Measurements from ENCODE around the gene MYO5A. TPM values are rescaled to one million over a fixed set of nuclear protein-coding genes. Genes with fewer than 3 reads are reported as not detected.

MYO5A gene
- total and polyA plus RNA-seq, 8 donors: 2.4 to 11.9 (median 8.1) TPM

- Histone ChIP-seq H3K4me1 (no peaks in the 10 kb centered on the region), H3K27ac (no peak overlapping the region), H3K4me3 (no peak overlapping the region), H3K27me3 (no peaks in the 10 kb centered on the region), H3K9me3 (no peaks in the 10 kb centered on the region), H3K36me3 (no peaks in the 10 kb centered on the region)
- FAIRE-seq: no peak
- TF ChIP-seq, protein P1, sequence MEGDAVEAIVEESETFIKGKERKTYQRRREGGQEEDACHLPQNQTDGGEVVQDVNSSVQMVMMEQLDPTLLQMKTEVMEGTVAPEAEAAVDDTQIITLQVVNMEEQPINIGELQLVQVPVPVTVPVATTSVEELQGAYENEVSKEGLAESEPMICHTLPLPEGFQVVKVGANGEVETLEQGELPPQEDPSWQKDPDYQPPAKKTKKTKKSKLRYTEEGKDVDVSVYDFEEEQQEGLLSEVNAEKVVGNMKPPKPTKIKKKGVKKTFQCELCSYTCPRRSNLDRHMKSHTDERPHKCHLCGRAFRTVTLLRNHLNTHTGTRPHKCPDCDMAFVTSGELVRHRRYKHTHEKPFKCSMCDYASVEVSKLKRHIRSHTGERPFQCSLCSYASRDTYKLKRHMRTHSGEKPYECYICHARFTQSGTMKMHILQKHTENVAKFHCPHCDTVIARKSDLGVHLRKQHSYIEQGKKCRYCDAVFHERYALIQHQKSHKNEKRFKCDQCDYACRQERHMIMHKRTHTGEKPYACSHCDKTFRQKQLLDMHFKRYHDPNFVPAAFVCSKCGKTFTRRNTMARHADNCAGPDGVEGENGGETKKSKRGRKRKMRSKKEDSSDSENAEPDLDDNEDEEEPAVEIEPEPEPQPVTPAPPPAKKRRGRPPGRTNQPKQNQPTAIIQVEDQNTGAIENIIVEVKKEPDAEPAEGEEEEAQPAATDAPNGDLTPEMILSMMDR (IDR thresholded peaks at IDR 0.05): no peak
- intact Hi-C loops (cut with DNase I): no loop called here
- no peak for DNase-seq
- ATAC-seq: no peak
- WGBS, 2 donors: 97 to 98% methylated on average over 2 of the region's 2 CpGs
These were observed 62.0 kb downstream of the MYO5A start for GRCh38 chr15:52466716-52467115.

- no peaks in the 10 kb centered on the region for H3K4me1 ChIP-seq
- TF ChIP-seq, protein P1 (IDR thresholded peaks at IDR 0.05): no peak
- ATAC-seq (peak in 3 of 4 donors; percentile 34 to 88 (median 70)), DNase-seq (peak in 1 of 6 donors; percentile 31), FAIRE-seq (no peak)
- H3K27me3 ChIP-seq: no peaks in the 10 kb centered on the region
- intact Hi-C loops (cut with DNase I): no loop called here
- H3K36me3 ChIP-seq: no peaks in the 10 kb centered on the region
- WGBS, 2 donors: 85 to 93% methylated on average over 2 of the region's 2 CpGs
- H3K27ac ChIP-seq: no peak overlapping the region
- no peak overlapping the region for H3K4me3 ChIP-seq
- no peaks in the 10 kb centered on the region for H3K9me3 ChIP-seq
These were observed 62.5 kb downstream of the MYO5A start for GRCh38 chr15:52466134-52466701.

DNA sequence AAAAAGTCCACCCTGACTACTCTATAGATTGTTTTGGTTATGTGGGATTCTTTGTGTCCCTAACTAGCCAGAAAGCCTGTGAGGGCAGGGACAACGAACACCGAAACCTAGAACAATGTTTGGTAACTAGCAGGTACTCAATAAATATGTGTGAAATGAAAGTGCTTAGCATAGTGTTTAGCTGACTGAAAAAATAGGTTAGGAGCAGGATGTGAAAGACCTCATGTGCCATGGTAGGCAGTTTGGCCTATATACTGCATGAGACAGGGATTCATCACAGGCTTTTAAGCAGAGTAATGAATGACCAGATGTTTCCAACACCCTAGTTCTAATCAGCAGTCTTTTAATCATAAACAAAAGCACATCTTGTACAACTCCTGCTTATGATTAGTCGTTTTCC lies 64.2 kb downstream of the MYO5A start:
- H3K27ac ChIP-seq: no peak overlapping the region

GRCh38 chr15:52464040-52464439 lies 64.6 kb downstream of the MYO5A start:
- TF ChIP-seq, protein P1 (IDR thresholded peaks at IDR 0.05): no peak
- no peaks in the 10 kb centered on the region for H3K27me3 ChIP-seq
- intact Hi-C loops (cut with DNase I): no loop called here
- no peak overlapping the region for H3K4me3 ChIP-seq
- no peak for ATAC-seq
- H3K27ac ChIP-seq: no peak overlapping the region
- H3K4me1 ChIP-seq: no peaks in the 10 kb centered on the region
- no peak for DNase-seq
- no peaks in the 10 kb centered on the region for H3K36me3 ChIP-seq
- no peaks in the 10 kb centered on the region for H3K9me3 ChIP-seq
- FAIRE-seq: no peak
- 93 to 96% methylated on average over 3 of the region's 3 CpGs for WGBS, 2 donors

More for the DNA sequence above, 64.2 kb downstream of the MYO5A start:
- no peaks in the 10 kb centered on the region for H3K27me3 ChIP-seq
- DNase-seq (no peak), FAIRE-seq (no peak), ATAC-seq (peak in 2 of 4 donors; percentile 40 to 55)
- TF ChIP-seq, protein P1 (IDR thresholded peaks at IDR 0.05): no peak
- intact Hi-C loops (cut with DNase I): no loop called here
- H3K36me3 ChIP-seq: no peaks in the 10 kb centered on the region
- no peaks in the 10 kb centered on the region for H3K9me3 ChIP-seq
- 80 to 81% methylated on average over 3 of the region's 3 CpGs for WGBS, 2 donors
- H3K4me1 ChIP-seq: no peaks in the 10 kb centered on the region
- H3K4me3 ChIP-seq: no peak overlapping the region

DNA sequence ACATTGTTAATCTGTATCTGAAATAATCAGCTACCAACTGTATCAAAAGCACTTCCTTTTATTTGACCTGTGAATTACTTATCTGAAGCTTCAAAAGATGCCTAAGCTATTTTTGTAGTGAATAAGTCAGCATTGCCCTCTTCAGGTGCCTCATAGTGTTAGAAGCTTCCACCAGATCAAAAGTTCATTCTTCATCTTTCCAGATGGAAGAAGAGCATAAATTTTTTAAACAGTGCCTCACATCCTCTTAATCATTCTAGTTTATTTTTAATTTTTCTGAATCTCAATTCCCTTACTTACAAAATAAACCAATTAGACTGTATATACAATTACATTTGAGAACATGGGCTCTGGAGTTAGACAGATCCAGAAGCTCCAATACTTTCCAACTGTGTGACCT lies 65.0 kb downstream of the MYO5A start:
- TF ChIP-seq, protein P1 (IDR thresholded peaks at IDR 0.05): no peak
- Histone ChIP-seq H3K4me1 (no peaks in the 10 kb centered on the region), H3K9me3 (no peaks in the 10 kb centered on the region), H3K4me3 (no peak overlapping the region), H3K27ac (no peak overlapping the region), H3K27me3 (no peaks in the 10 kb centered on the region), H3K36me3 (no peaks in the 10 kb centered on the region)
- no peak for DNase-seq
- no peak for FAIRE-seq
- intact Hi-C loops (cut with DNase I): no loop called here
- peak in 3 of 4 donors; percentile 28 to 44 (median 41) for ATAC-seq
